Measurements from ENCODE around the gene FAM3D.

GRCh38 chr3:58617338-58617761, 49.2 kb downstream of the FAM3D start:
- TF ChIP-seq CTCF (IDR thresholded peaks at IDR 0.05) = no peak
- no peak for TF ChIP-seq POLR2A (IDR thresholded peaks at IDR 0.05)
